ENCODE data around the gene NAA60. TPM values are rescaled to one million over a fixed set of nuclear protein-coding genes. Genes with fewer than 3 reads are reported as not detected.

NAA60 gene
- total and polyA plus RNA-seq, 2 of the 13 experiments (the other 11 are each of a cell fraction or from before 2014, with no cell fraction given) = 14.7 to 32.0 TPM

DNA sequence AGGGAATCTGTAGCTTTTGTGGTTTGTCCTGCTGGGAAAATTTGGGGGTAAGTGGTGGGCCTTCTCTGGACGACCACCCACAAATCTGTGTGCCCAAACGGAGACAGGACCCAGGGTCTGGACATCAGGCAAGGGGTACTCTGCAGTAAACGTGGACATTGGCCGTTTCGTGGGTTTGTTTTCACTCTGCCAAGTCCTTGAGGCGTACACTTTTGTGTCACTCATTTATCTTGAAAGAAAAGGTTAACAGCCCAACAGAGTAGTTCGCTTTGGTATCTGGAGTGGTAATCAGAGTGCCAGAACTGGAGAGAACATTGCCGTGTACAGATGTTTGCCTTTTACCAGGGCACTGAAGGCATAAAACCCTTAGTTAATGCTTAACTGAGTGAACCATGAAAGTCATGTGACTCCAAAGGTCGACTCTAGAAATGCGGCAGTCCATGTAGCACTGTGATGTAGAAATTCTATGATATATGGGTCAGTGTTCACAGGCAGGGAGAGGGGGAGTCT is 15.4 kb downstream of the NAA60 start:
- no TSS peak for BruUV-seq (replicated peaks)
- ChIA-PET POLR2A (interaction anchor here (1.0 to 2.8 kb wide), 2 partner anchors 16 to 42 kb away, joined by 3 to 46 read pairs; partner anchors contain the start of genes NAA60 and ZNF597), CTCF (ENCODE audit: low intra/inter-chr PET ratio, low total read pairs) (no interaction called here)
- no peaks in the 10 kb centered on the region; a peak in 1 of 5 replicates for H3K36me3 ChIP-seq (replicated peaks in 1 of 2; ENCODE audit: control insufficient read depth in 1 of 2, insufficient read depth in 2 of 2, low read length in 2 of 2)
- H3K4me2 ChIP-seq (ENCODE audit: low read depth, low read length) = peak overlapping the region; percentile 91
- in situ Hi-C loops (cut with HindIII; ENCODE audit: extremely low pct_ligation_motif_present, low pct_unique_long_range_greater_than_20kb) (no loop called here), intact Hi-C loops (cut with micrococcal nuclease; ENCODE audit: unreplicated experiment) (loop anchor here (1.0 to 5.0 kb wide), 4 partner anchors 16 to 58 kb away; partner anchors contain the start of genes NAA60, ZNF174, ZNF597 and ZSCAN32)
- peaks cover 56% of the 10 kb centered on the region for H3K79me2 ChIP-seq (ENCODE audit: insufficient read depth, low read length)
- no peak overlapping the region for H2AFZ ChIP-seq (ENCODE audit: low read length)
- H3K4me1 ChIP-seq (ENCODE audit: insufficient read depth, low read length) = peaks cover 66% of the 10 kb centered on the region
- DNase-seq (ENCODE audit: low spot score) (peak; percentile 94), ATAC-seq (peak; percentile 83), FAIRE-seq (peak; percentile 90)
- H3K27me3 ChIP-seq (ENCODE audit: control insufficient read depth in 1 of 2, insufficient read depth in 2 of 2, low read length in 2 of 2) = no peaks in the 10 kb centered on the region; a peak in 1 of 5 replicates
- 2% methylated on average over 9 of the region's 10 CpGs for WGBS (ENCODE audit: low lambda C conversion rate)
- H4K20me1 ChIP-seq (ENCODE audit: insufficient read depth, low read length) = peaks cover 41% of the 10 kb centered on the region
- no peaks in the 10 kb centered on the region for H3K9me3 ChIP-seq (ENCODE audit: low read length)
- H3K4me3 ChIP-seq (replicated peaks in 1 of 3; ENCODE audit: insufficient read depth in 1 of 3, low read depth in 2 of 3, low read length in 3 of 3) = peak overlapping the region; percentile 74 to 93 (median 92)
- H3K9ac ChIP-seq (ENCODE audit: insufficient read depth, low read depth, low read length) = peak overlapping the region; percentile 86
- H3K27ac ChIP-seq (ENCODE audit: extremely low read length, insufficient read depth, low read length) = peak overlapping the region; percentile 91
- TF ChIP-seq U2AF2 (IDR thresholded peaks at IDR 0.05; ENCODE audit: low read depth, low read length) (no peak), NFE2L1 (CRISPR knock-in tag; IDR thresholded peaks at IDR 0.05; ENCODE audit: borderline replicate concordance) (no peak), RAD21 (CRISPR knock-in tag; IDR thresholded peaks at IDR 0.05) (no peak), ZKSCAN8 (CRISPR knock-in tag; IDR thresholded peaks at IDR 0.05; ENCODE audit: borderline replicate concordance) (no peak), U2AF1 (optimal IDR thresholded peaks at IDR 0.05; ENCODE audit: low read depth, low read length) (no peak), ZMYM3 (CRISPR knock-in tag; IDR thresholded peaks at IDR 0.05) (no peak), RBFOX2 (IDR thresholded peaks at IDR 0.05; ENCODE audit: low read depth, low read length) (no peak), ZNF30 (CRISPR knock-in tag; IDR thresholded peaks at IDR 0.05) (no peak), ZFP36L2 (CRISPR knock-in tag; IDR thresholded peaks at IDR 0.05) (no peak), MIER3 (CRISPR knock-in tag; IDR thresholded peaks at IDR 0.05; ENCODE audit: borderline replicate concordance) (no peak), KLF13 (CRISPR knock-in tag; IDR thresholded peaks at IDR 0.05) (no peak), ZFP82 (CRISPR knock-in tag; IDR thresholded peaks at IDR 0.05; ENCODE audit: borderline replicate concordance) (no peak), KAT8 (CRISPR knock-in tag; IDR thresholded peaks at IDR 0.05) (peak; percentile 40; the same call in 1 of the 2 replicates), ASH2L (IDR thresholded peaks at IDR 0.05; ENCODE audit: insufficient read length, low read depth, low read length) (peak; percentile 68), ZFY (CRISPR knock-in tag; IDR thresholded peaks at IDR 0.05) (no peak), MED13 (CRISPR knock-in tag; IDR thresholded peaks at IDR 0.05) (no peak)
- TF ChIP-seq, protein P1, sequence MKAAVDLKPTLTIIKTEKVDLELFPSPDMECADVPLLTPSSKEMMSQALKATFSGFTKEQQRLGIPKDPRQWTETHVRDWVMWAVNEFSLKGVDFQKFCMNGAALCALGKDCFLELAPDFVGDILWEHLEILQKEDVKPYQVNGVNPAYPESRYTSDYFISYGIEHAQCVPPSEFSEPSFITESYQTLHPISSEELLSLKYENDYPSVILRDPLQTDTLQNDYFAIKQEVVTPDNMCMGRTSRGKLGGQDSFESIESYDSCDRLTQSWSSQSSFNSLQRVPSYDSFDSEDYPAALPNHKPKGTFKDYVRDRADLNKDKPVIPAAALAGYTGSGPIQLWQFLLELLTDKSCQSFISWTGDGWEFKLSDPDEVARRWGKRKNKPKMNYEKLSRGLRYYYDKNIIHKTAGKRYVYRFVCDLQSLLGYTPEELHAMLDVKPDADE (CRISPR knock-in tag; IDR thresholded peaks at IDR 0.05) = no peak
- TF ChIP-seq, protein P2, sequence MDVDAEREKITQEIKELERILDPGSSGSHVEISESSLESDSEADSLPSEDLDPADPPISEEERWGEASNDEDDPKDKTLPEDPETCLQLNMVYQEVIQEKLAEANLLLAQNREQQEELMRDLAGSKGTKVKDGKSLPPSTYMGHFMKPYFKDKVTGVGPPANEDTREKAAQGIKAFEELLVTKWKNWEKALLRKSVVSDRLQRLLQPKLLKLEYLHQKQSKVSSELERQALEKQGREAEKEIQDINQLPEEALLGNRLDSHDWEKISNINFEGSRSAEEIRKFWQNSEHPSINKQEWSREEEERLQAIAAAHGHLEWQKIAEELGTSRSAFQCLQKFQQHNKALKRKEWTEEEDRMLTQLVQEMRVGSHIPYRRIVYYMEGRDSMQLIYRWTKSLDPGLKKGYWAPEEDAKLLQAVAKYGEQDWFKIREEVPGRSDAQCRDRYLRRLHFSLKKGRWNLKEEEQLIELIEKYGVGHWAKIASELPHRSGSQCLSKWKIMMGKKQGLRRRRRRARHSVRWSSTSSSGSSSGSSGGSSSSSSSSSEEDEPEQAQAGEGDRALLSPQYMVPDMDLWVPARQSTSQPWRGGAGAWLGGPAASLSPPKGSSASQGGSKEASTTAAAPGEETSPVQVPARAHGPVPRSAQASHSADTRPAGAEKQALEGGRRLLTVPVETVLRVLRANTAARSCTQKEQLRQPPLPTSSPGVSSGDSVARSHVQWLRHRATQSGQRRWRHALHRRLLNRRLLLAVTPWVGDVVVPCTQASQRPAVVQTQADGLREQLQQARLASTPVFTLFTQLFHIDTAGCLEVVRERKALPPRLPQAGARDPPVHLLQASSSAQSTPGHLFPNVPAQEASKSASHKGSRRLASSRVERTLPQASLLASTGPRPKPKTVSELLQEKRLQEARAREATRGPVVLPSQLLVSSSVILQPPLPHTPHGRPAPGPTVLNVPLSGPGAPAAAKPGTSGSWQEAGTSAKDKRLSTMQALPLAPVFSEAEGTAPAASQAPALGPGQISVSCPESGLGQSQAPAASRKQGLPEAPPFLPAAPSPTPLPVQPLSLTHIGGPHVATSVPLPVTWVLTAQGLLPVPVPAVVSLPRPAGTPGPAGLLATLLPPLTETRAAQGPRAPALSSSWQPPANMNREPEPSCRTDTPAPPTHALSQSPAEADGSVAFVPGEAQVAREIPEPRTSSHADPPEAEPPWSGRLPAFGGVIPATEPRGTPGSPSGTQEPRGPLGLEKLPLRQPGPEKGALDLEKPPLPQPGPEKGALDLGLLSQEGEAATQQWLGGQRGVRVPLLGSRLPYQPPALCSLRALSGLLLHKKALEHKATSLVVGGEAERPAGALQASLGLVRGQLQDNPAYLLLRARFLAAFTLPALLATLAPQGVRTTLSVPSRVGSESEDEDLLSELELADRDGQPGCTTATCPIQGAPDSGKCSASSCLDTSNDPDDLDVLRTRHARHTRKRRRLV (CRISPR knock-in tag; IDR thresholded peaks at IDR 0.05) = no peak
- TF ChIP-seq, protein P3, sequence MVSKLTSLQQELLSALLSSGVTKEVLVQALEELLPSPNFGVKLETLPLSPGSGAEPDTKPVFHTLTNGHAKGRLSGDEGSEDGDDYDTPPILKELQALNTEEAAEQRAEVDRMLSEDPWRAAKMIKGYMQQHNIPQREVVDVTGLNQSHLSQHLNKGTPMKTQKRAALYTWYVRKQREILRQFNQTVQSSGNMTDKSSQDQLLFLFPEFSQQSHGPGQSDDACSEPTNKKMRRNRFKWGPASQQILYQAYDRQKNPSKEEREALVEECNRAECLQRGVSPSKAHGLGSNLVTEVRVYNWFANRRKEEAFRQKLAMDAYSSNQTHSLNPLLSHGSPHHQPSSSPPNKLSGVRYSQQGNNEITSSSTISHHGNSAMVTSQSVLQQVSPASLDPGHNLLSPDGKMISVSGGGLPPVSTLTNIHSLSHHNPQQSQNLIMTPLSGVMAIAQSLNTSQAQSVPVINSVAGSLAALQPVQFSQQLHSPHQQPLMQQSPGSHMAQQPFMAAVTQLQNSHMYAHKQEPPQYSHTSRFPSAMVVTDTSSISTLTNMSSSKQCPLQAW (CRISPR knock-in tag; IDR thresholded peaks at IDR 0.05) = peak; percentile 97
